ENCODE results near the gene TLR10.

DNA sequence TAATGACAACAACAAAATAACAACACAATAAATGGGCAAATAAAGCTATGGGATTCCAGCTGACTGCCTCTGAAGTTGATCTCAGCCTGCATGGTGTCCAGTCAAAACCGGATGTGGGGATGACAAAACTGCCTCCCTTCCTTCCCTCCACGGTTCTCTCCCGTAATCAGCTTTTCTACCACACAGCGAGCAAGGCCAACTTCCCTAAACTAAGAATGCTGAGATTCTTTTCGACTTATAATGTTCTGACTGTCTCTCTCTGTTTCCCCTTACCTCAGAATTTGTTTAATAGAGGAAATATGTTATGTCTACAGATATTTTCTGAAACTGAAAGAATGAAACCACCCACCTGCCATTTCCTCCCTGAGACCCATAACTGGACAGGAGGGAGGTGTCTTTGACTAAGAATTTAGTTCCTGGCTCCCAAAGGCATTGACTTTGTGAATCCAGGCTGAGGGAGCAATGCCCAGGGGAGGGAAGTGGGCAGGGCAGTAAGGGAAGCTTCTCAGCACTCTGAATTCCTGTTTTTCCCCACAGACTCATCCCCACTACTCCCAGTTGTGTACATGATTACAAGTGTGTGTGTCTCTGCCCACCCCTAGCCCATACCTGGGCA, 22.8 kb upstream of the TLR10 start:
- TF ChIP-seq EZH2phosphoT487 (IDR thresholded peaks at IDR 0.05; ENCODE audit: borderline replicate concordance), result no peak
- TF ChIP-seq, protein P1, sequence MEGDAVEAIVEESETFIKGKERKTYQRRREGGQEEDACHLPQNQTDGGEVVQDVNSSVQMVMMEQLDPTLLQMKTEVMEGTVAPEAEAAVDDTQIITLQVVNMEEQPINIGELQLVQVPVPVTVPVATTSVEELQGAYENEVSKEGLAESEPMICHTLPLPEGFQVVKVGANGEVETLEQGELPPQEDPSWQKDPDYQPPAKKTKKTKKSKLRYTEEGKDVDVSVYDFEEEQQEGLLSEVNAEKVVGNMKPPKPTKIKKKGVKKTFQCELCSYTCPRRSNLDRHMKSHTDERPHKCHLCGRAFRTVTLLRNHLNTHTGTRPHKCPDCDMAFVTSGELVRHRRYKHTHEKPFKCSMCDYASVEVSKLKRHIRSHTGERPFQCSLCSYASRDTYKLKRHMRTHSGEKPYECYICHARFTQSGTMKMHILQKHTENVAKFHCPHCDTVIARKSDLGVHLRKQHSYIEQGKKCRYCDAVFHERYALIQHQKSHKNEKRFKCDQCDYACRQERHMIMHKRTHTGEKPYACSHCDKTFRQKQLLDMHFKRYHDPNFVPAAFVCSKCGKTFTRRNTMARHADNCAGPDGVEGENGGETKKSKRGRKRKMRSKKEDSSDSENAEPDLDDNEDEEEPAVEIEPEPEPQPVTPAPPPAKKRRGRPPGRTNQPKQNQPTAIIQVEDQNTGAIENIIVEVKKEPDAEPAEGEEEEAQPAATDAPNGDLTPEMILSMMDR (conservative IDR thresholded peaks at IDR 0.05; ENCODE audit: low read length), result no peak
